Activated CD4-positive, alpha-beta T cell treated with anti-CD3 and anti-CD28 coated beads for 4 hours (primary cell): Measurements from ENCODE around the gene FOXR1.
A peak's percentile ranks its signal among the peaks of the same experiment; 100 is the strongest.
"Not testable (repeated sequence)": the region's sequence is repeated elsewhere in the genome, so short reads cannot be mapped to it uniquely, and the experiment has no call there.

Experiments
- DNase-seq, 2 donors: peaks; one replicate each; pipeline ENCODE4 v3.0.0-alpha.2; 2020

Gene FOXR1

DNA sequence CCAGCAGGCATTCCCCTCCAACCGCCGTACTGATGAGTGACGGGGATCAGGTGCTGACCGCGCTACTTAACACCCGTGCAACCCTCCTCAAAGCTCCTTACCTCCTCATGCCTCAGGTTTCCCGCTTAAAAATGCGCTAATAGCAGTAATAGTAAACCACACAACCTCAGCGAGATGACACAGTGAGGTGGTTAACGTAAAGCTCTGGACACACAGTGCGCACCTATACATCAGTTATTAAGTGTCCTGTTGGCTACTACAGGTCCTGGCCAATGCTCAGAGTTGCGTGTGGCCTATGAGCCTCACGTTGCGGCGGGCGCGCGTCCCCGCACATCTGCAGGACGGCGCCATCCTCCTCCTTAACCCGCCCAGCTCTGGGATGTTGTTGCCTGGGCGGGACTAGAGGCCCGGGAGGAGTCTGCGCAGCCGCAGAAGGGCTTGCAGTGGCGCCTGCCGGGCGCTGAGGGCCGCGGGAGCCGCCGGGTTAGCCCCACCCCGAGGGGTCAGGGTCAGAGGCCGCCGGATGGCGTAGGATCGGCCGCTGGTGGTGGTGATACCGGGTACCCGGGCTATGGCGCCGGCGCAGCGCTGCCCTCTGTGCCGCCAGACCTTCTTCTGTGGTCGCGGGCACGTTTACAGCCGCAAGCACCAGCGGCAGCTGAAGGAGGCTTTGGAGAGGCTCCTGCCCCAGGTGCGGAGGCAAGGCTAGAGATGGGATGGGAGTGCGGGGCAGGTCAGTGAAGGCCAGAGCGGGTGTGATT is 26.2 kb downstream of the FOXR1 start, which contains the start of gene CENATAC:
TSS of gene CENATAC (plus strand) at position 512 of the 761 bp plus-strand sequence. CDS start at position 572, 60 bp downstream.
- peak; percentile 95 for DNase-seq

DNA sequence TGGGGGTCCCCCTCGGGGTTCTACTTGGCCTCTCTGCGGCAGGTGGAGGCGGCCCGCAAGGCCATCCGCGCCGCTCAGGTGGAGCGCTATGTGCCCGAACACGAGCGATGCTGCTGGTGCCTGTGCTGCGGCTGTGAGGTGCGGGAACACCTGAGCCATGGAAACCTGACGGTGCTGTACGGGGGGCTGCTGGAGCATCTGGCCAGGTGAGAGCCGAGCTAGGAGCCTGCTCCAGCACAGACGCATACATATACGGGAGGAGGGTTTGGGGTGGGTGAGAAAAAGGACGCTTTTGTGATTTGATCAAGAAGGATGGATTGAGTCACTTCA is 26.8 kb downstream of the FOXR1 start:
- DNase-seq = no peak

DNA sequence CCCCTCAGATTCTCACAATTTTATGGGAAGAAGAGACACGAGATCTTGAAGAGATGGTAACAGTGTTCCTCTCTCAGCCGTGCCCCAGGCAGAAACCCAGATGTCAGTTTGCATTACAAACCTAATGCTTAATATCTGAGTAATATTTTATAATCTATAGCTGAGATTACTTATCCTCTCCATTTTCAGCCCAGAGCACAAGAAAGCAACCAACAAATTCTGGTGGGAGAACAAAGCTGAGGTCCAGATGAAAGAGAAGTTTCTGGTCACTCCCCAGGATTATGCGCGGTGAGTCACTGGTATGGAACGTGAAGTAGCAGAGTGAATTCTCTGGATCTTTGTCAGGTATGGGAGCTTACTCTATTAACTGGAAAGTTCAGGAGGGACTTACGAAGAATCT is 27.3 kb downstream of the FOXR1 start:
- no peak for DNase-seq

DNA sequence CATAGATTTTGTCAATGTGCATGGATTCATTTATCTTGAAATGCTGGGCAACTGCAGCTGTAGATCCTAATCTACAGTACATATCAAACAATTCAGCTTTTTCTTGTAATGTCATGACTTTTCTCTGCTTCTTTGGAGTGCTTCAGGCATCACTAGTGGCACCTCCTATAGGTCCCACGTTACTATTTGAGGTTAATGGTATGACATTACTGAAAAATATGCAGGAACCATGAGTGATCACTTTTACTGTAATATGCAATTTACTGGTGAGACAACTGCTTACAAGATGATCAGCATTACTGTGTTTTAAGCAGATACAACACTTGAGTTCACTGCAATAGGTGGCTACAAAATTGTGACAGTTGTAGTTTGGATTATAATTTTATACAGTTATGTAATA is 29.3 kb downstream of the FOXR1 start:
- no peak for DNase-seq

DNA sequence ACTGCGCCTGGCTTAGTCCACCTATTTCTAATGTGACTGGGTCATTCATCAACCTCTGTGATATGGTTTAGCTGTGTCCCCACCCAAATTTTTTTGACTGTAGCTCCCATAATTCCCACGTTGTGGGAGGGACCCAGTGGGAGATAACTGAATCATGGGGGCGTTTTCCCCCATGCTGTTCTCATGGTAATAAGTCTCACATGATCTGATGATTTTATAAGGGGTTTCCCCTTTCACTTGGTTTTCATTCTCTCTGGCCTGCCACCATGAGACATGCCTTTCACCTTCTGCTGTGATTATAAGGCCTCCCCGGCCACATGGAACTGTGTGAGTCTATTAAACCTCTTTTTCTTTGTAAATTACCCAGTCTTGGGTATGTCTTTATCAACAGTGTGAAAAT is 35.1 kb downstream of the FOXR1 start:
- DNase-seq = no peak

DNA sequence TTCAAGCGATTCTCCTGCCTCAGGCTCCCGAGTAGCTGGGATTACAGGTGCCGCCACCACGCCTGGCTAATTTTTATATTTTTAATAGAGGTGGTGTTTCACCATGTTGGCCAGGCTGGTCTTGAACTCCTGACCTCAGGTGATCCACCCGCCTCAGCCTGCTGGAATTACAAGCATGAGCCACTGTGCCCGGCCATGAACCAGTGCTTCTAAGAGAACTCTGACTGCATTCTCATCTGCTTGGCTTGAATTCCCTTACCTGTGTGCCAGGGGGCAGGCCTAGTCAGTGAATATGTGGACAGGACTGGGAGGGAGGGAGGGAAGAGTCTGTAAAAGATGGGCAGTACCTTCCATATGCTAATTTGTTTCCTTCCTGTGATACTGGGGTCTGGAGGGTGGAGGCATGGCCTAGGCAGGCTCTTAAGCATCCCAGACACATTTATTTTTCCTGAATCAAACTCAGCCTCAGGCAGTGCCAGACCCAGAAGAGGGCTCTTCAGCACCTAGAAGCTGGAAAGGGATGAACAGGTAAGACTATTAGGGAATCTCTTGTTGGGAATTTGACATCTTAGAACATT is 40.0 kb downstream of the FOXR1 start:
- DNase-seq = no peak

DNA sequence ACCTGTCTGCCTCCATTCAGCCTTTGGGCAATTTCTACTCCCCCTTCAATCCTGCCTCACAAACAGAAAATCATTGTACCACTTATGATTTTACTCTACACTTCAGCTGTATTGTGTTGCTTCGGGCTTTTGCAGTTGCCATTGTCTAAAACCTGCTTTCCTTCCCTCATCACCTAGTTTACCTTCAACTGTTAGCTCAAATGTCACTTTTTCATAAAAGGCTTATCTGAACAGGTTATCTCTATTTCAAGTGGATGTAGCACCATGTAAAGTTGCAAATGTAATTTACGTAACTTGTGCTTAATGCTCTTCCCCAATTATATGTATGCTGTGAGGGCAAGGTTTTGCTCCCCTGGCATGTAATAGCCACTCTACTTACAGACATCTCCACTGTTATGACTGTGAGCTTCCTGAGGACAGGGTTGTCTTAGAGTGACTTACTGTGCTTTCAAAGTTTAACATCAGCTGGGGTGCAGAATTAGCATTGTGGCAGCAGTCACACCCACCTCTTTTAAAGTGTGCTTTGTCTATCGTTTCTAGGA is 41.1 kb downstream of the FOXR1 start:
- DNase-seq = no peak

DNA sequence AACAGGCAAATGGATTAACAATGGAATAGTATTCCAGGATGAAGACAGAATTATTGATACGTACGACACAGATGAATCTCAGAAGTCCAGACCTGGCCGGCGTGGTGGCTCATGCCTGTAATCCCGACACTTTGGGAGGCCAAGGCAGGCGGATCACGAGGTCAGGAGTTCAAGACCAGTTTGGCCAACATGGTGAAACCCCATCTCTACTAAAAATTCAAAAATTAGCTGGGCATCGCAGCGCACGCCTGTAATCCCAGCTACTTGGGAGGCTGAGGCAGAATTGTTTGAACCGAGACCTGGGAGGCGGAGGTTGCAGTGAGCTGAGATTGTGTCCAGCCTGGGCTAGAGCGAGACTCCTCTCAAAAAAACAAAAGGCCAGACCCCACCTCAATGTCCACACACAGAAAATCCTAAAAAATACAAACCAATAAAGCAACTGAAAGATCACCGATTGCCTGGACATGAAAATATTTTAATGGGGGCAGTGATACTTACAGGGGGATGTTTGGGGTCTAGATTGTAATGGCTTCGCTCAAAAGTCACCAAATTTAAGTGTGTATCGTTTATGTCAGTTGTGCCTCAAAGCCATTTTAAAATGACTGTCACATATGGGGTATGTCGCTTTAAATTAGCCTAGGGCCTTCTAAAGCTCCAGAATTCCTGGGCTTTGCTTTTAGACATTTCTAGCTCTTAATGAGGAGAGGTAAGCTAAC is 42.8 kb downstream of the FOXR1 start:
- DNase-seq = no peak

DNA sequence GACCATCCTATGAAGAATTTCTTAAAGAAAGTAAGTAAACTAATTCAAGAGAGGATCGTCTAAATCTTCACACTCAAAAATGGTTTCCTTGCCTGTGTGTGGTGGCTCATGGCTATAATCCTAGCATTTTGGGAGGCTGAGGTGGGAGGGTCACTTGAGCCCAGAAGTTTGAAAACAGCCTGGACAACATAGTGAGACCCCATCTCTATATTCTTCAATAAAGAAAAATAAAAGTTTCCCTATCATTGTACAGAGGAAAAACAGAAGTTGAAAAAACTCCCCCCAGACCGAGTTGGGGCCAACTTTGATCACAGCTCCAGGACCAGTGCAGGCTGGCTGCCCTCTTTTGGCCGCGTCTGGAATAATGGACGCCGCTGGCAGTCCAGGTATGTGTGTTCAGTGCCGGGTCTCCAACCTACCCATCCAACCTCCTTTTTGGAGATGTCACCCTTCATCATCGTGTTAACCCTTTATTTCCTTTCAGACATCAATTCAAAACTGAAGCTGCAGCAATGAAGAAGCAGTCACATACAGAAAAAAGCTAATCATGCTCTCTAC is 43.6 kb downstream of the FOXR1 start:
- no peak for DNase-seq

DNA sequence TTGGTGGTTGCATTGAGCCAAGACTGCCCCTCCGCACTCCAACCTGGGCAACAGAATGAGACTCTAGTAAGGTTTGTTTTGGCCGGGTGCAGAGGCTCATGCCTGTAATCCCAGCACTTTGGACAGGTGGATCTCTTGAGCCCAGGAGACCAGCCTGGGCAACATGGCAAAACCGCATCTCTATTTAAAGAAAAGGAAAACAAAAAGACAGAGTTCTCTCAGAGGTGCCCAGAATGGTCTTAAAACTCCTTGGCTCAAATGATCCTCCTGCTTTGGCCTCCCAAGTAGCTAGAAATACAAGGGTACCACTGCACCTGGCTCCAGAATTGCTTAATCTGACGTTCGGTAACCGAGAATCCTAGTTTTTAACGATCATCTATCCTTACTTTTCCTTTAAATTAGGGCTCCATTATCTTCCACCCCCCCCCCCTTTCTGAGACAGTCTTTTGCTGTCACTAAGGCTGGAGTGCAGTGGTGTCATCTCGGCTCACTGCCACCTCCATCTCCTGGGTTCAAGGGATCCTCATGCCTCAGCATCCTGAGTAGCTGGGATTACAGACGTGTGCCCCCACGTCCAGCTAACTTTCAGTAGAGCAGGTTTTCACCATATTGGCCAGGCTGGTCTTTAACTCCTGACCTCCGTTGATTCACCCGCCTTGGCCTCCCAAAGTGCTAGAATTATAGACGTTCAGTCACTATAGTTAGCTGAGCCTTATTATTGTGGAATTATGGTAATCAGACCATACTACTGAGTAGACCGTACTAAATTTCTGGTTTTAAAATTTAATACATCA is 44.9 kb downstream of the FOXR1 start:
- no peak for DNase-seq

DNA sequence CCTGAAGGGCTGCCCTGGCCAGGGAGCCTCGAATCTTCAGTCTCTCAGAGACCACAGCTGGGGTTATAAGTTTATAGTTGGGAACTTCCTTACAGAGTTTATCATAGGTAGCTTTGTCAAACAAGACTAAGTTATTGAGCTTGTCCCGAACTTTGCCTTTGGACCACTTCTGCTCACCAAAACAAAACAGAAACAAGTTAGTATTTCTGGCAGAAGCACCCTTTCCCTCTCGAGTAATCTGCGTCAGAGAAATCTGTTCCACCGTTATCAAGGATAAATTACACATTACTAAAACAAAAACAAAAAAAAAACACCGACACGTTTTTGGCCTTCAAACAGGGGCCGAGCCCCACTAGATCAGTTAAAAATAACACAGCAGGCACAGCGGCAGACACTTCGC is 45.8 kb downstream of the FOXR1 start:
- DNase-seq = not testable (repeated sequence)

DNA sequence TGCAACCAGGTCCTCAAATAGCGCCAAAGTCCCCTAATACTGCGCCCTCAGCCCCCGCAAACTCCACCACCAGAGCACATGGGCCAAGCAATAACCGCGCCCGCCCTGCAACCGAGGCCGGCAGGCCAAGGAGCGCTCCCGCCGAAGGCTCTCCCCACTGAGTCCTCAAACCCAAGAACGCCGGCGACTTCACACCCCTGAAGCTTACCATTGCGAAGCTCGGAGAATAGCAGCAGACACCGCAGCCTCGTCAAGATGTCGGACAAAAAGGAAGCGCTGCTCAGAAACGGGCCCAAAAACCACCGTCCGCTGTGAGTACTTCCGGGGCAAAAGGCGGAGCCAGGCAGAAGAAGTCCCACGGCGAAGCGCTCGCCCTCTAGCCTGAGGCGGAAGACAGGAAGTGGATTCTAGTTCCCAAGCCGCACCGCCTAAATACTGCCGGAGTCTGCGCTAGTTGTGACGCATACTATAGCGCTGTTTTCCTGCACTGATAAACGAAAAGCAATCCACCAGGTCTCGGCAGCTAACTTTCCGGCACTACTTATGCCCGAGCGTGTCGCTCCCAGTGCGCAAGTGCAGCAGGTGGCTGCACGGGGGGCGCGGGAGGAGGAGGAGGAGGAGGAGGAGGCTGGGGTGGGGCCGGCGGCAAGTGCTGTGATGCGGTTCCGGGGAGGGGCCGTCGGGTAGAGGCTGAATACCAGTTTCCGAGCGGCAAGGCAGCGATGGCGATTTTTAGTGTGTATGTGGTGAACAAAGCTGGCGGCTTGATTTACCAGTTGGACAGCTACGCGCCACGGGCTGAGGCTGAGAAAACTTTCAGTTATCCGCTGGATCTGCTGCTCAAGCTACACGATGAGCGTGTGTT is 46.7 kb downstream of the FOXR1 start, which contains the start of the genes RPS25 and TRAPPC4:
TSS of gene RPS25 (minus strand) at position 270 of the 865 bp plus-strand sequence. CDS start at position 211, 59 bp downstream.
TSS of gene TRAPPC4 (plus strand) at position 693 of the 865 bp plus-strand sequence. CDS start at position 723, 30 bp downstream.
- peak; percentile 91 to 95 for DNase-seq

DNA sequence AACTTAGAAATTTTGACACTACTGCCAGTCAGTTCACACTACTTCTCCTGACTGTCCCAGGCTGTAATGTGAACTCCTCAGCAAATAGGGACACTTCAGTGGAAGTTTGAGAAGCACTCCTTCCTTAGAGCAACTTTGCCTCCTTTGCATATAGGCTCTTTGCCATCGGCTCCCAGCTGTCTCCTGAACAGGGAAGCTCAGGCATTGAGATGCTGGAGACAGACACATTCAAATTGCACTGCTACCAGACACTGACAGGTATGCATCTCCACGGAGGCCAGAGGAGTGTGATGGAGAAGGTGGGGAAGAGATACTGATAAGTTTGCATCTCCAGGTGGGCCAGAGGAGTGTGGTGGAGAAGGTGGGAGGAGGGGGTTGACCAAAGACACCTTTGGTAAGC is 48.4 kb downstream of the FOXR1 start:
- DNase-seq = no peak

DNA sequence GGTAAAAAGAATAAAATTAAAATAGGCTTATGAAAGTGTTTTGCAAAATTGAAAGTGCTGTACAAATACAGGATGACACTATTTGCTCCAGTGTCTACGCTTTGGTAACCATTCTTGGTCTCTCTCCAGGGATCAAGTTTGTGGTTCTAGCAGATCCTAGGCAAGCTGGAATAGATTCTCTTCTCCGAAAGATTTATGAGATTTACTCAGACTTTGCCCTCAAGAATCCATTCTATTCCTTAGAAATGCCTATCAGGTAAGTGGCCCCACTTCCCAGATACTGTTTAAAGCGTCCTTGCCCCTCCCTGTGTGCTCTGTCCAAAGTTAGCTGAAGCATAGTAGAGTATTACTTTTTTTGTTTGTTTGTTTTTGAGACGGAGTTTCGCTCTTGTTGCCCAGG is 50.1 kb downstream of the FOXR1 start:
- DNase-seq = no peak

DNA sequence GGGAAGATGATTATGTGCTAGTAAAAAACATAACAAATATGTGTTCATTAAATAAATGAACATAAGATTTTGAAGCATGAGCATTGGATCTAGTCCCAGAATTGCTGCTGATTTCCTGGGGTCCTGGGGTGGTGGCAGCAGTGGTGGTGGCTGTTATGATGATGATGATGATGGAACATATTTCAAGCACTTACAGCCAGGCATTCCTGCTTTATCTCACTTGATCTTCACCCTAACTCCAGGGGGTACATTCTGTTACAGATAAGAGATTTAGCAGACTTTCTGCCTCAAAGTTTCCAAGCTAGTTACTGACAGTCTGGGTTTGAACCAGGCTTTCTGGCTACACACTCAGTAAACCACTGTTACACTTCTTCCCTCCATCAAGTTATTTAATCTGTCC is 52.2 kb downstream of the FOXR1 start:
- DNase-seq = no peak

DNA sequence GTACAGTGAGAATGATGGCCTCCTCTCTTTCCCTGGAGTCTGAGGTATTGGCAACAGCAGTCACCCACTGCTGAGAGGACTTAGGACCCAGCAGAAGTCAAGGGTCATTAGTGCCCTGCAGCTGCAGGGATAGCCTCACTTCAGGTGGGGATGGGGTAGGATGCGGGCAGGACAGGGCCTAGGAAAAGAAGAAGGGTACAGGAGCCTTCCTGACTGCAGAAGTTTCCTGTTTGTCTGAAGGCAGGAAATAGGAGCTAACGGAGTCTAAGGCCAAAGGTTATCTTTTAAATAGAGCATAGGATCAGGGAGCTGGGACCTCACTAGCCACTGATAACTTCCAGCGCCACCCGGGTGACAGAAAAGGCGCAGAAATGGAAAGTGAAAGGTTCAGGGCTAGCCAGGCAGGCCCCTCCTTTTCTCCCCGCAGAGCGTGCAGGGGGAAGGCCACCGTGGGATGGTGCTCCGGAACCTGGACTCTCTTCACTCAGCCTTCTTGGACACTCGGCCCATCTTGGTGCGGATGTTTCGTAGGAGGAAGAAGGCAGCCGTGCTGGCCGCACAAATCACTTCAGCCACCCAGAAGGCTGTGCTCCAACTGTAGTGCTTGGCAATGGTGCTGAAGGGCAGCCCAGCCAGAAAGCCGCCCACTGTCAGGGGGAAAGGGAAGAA is 53.0 kb downstream of the FOXR1 start:
- DNase-seq = no peak

DNA sequence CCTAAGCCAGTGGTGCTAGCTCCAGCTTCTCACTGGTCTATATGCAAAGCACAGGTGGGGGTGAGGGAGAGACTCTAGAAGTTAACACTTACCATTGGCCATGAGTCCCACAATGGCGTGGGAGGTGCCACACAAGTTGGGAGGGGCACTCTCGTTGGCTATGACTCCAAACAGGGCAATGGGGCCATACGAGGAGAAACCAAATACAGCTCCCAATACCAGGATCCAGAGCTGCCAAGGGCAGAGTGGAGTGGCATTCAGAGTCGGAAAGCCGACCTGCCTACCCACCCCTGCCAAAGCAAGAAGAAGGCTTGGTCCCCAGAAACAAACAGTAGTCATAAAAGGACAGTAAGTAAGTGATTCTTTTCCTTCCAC is 53.5 kb downstream of the FOXR1 start:
- DNase-seq = no peak

DNA sequence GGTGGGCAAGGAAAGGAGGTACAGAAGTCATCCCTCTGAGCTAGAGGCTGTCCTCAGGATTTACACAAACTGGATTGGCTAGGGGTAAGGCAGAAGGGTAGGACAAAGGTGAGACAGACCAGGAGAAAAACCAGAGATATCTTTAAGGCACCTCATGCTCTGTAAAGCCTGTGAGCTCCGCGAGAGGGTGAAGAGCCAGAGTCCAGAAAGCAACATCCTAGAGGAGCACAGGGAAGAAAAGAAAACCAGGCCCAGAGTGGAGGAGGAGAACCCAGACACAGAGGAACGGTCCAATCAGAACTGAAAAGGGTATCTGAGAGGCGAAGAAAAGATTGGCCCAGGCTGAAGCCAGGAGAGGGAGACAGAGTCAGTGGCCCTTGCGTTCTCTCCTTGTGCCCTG is 54.0 kb downstream of the FOXR1 start:
- no peak for DNase-seq

DNA sequence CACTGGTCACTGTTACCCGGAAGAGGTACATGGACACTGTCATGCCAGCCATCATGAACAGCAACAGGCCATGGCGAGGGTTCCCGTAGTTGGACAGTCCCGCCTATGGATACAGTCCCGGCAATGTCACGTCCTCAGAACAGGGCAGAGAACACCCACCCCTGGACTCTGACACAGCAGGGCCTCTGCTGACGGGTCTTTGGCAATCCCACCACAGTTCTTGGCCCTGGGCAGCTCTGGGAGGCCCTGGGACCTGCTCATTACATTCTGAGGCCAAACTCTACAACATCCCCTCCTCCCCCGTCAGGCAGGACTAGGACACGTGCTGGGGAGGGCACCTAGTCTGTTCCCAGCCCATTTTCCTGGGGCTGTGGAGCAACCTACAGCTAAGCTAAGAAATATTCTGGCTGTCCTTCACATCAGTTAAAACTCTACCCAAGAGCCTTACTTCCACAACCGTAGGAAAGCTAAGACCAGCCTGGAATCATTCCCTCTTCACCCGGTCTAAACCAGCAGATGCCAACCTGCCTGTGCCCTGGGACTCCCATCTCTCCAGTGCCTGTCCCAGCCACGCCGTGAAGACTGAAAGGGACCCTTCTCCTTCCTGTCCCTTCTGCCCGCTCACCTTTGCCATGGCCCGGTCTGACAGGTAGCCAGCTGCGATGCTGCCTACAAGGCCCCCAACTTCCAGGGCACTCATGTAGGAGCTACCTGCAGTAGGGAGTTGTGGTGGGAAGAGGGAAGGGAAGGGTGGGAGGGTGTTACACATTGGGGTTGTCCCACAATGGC is 54.6 kb downstream of the FOXR1 start:
- DNase-seq = no peak

DNA sequence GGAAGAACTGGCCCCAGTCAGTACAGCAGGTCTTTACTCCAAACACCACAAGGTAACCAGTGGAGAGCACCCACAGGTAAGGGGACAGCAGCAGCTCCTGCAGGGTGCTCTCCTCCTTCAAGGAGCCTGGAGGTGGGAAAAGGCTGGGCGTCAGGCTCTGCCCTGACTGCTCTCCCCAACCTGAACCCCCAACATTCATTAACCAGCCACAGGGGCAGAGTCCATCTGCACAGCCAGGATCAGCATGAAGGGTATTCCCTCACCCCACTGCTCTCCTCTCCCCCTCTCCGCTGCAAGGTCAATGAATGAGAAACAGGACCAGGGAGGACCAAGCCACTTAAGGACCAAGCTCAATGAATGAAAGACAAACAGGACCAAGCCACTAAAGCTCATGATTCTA is 55.4 kb downstream of the FOXR1 start:
- DNase-seq = no peak
